Measurements from ENCODE around the gene SLC26A6. TPM values are rescaled to one million over a fixed set of nuclear protein-coding genes. Genes with fewer than 3 reads are reported as not detected.

Gene SLC26A6
- total RNA-seq, 1 experiment from 2014 or later, result 11.3 TPM

Other genes starting within 250 kb of the SLC26A6 start
- gene PLXNB1, start 205.4 kb downstream of the SLC26A6 start, total RNA-seq (2014; rRNA removed; shearing (Covaris generic)), result 11.3 and 11.5 TPM in 2 replicates
- 29.9 and 32.8 TPM in 2 replicates for gene CCDC51, start 195.3 kb downstream of the SLC26A6 start, total RNA-seq (2014; rRNA removed; shearing (Covaris generic))
- gene TMA7, start 195.2 kb downstream of the SLC26A6 start, total RNA-seq (2014; rRNA removed; shearing (Covaris generic)), result 444 and 464 TPM in 2 replicates
- 6.4 and 7.6 TPM in 2 replicates for gene ATRIP, start 188.7 kb downstream of the SLC26A6 start, total RNA-seq (2014; rRNA removed; shearing (Covaris generic))
- 55.2 and 59.1 TPM in 2 replicates for gene SHISA5, start 131.3 kb downstream of the SLC26A6 start, total RNA-seq (2014; rRNA removed; shearing (Covaris generic))
- gene PFKFB4, start 78.7 kb downstream of the SLC26A6 start, total RNA-seq (2014; rRNA removed; shearing (Covaris generic)), result 4.1 and 6.9 TPM in 2 replicates
- 3.0 and 6.2 TPM in 2 replicates for gene UCN2, start 71.7 kb downstream of the SLC26A6 start, total RNA-seq (2014; rRNA removed; shearing (Covaris generic))
- 107 and 154 TPM in 2 replicates for gene COL7A1, start 40.1 kb downstream of the SLC26A6 start, total RNA-seq (2014; rRNA removed; shearing (Covaris generic))
- 291 and 336 TPM in 2 replicates for gene UQCRC1, start 25.8 kb downstream of the SLC26A6 start, total RNA-seq (2014; rRNA removed; shearing (Covaris generic))
- not detected in 2 replicates for gene TMEM89, start 13.7 kb downstream of the SLC26A6 start, total RNA-seq (2014; rRNA removed; shearing (Covaris generic))
- 1.9 and 2.4 TPM in 2 replicates for gene CELSR3, start 27.4 kb upstream of the SLC26A6 start, total RNA-seq (2014; rRNA removed; shearing (Covaris generic))
- gene NCKIPSD, start 50.5 kb upstream of the SLC26A6 start, total RNA-seq (2014; rRNA removed; shearing (Covaris generic)), result 9.5 and 11.2 TPM in 2 replicates
- 38.5 and 41.6 TPM in 2 replicates for gene IP6K2, start 81.8 kb upstream of the SLC26A6 start, total RNA-seq (2014; rRNA removed; shearing (Covaris generic))
- 24.1 and 25.7 TPM in 2 replicates for gene PRKAR2A, start 212.4 kb upstream of the SLC26A6 start, total RNA-seq (2014; rRNA removed; shearing (Covaris generic))